Measurements from ENCODE around the gene PHACTR1.

DNA sequence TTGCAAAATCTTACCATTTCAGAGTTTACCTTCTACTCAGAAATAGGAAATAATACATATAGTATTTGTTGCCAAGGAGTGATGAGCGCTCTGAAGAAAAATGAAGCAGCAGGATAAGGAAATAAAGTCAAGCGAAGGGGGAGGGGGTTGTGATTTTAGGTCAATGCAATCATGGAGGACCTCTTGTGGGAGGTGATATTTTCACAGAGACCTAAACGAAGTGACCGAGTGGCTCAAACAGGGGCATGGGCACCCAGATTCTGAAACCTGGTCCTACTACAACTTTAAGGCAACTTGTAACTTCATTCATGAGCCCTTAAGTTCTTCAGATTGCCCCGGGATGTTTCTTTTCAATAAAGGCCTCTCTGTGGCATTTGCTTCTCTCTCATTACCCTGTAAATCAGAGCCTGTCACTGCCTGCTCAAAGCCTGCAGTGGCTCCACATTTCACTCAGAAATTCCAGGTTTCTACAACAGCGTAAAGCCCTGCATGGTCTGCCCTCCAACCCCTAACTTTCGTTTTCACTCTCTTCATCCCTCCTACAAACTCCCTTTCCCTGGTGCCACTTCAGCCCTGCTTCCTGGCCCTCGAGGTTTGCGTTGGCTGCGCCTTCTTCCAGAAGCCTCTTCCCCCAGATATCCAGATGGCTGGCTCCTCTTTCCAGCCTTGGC, 449.1 kb downstream of the PHACTR1 start:
- no peak for TF ChIP-seq POLR2A (IDR thresholded peaks at IDR 0.05; ENCODE audit: low read depth, low read length)
- no peak for TF ChIP-seq TAF1 (IDR thresholded peaks at IDR 0.05; ENCODE audit: borderline replicate concordance, low read depth, low read length)

Measured in GM12892 (cell line).